ES-I3 (cell line): Measurements from ENCODE around the gene SLC25A30.
"Not testable (repeated sequence)": the region's sequence is repeated elsewhere in the genome, so short reads cannot be mapped to it uniquely, and the experiment has no call there.

Experiments used
- H3K36me3 ChIP-seq: 2 replicates; pipeline ENCODE4 v1.6.1; 2013; ENCODE audit warnings: mild to moderate bottlenecking, low read length, control low read depth, moderate library complexity; ENCODE audit not compliant: insufficient read depth
- H3K4me1 ChIP-seq: 2 replicates; pipeline ENCODE4 v1.6.1; 2013; ENCODE audit warnings: mild to moderate bottlenecking, control low read depth, low read length; ENCODE audit not compliant: insufficient read depth
- H3K9ac ChIP-seq: 2 replicates; pipeline ENCODE4 v1.6.1; 2013; ENCODE audit warnings: low read depth, mild to moderate bottlenecking, low read length, moderate library complexity
- H3K9me3 ChIP-seq: 2 replicates; pipeline ENCODE4 v1.6.1; 2013; ENCODE audit warnings: mild to moderate bottlenecking, low read length, moderate library complexity; ENCODE audit not compliant: control insufficient read depth, insufficient read depth

SLC25A30 gene

GRCh38 chr13:45349438-45349837 is 68.7 kb downstream of the SLC25A30 start:
- Histone ChIP-seq H3K4me1 (no peaks in the 10 kb centered on the region), H3K36me3 (no peaks in the 10 kb centered on the region), H3K9me3 (no peaks in the 10 kb centered on the region), H3K9ac (no peak overlapping the region)

GRCh38 chr13:45344064-45344463 is 74.1 kb downstream of the SLC25A30 start:
- not testable (repeated sequence) for H3K9me3 ChIP-seq, H3K9ac ChIP-seq, H3K36me3 ChIP-seq, H3K4me1 ChIP-seq
